K562 (cell line): Measurements from ENCODE around the gene VPS16. TPM values are rescaled to one million over a fixed set of nuclear protein-coding genes. Genes with fewer than 3 reads are reported as not detected.

ENCODE experiments used
- ATF7 ChIP-seq: fragments of 450-650 bp; IDR thresholded peaks from 2 replicates; pipeline ENCODE4 v1.7.1; 2014; ENCODE audit warnings: mild to moderate bottlenecking, moderate library complexity
- BRF1 ChIP-seq: IDR thresholded peaks from 3 replicates; pipeline ENCODE4 v1.6.1; 2011; ENCODE audit warnings: borderline replicate concordance, mild to moderate bottlenecking; ENCODE audit not compliant: insufficient read length; ENCODE audit errors: extremely low read depth
- FOS ChIP-seq: IDR thresholded peaks from 3 replicates; pipeline ENCODE4 v1.6.1; 2011; ENCODE audit not compliant: insufficient read length; ENCODE audit errors: extremely low read depth
- GATAD2A ChIP-seq: fragments of 450-650 bp; IDR thresholded peaks from 2 replicates; pipeline ENCODE4 v1.6.1; 2017
- HIVEP1 ChIP-seq: fragments of 250-450 bp; sonication (Bioruptor Pico); IDR thresholded peaks from 2 replicates; pipeline ENCODE4 v1.4.0; 2020; ENCODE audit warnings: mild to moderate bottlenecking
- HNRNPLL ChIP-seq: fragments of 200-400 bp; formaldehyde crosslinking; IDR thresholded peaks from 2 replicates; pipeline ENCODE4 v1.6.1; 2017; ENCODE audit warnings: low read length, low read depth, mild to moderate bottlenecking; ENCODE audit not compliant: poor library complexity, severe bottlenecking
- HNRNPUL1 ChIP-seq: fragments of 200-400 bp; formaldehyde crosslinking; IDR thresholded peaks from 2 replicates; pipeline ENCODE4 v1.6.1; 2017; ENCODE audit warnings: low read length
- KLF1 ChIP-seq: fragments of 450-650 bp; IDR thresholded peaks from 2 replicates; pipeline ENCODE4 v1.6.1; 2016; ENCODE audit warnings: missing genetic modification characterization, missing compliant biosample characterization
- NUFIP1 ChIP-seq: fragments of 450-650 bp; IDR thresholded peaks from 2 replicates; pipeline ENCODE4 v1.6.1; 2018; ENCODE audit not compliant: partially characterized antibody
- OTX1 ChIP-seq: fragments of 450-650 bp; formaldehyde crosslinking; IDR thresholded peaks from 2 replicates; pipeline ENCODE4 v1.4.0; 2022; ENCODE audit warnings: mild to moderate bottlenecking
- SETDB1 ChIP-seq: IDR thresholded peaks from one replicate; pipeline ENCODE4 v1.6.1; 2012; ENCODE audit warnings: low read length, control low read depth, inconsistent platforms
- SMC3 ChIP-seq: conservative IDR thresholded peaks from 2 replicates; pipeline ENCODE4 v1.6.1; 2011; ENCODE audit warnings: low read depth, low read length, improper control_type of control experiment; ENCODE audit not compliant: insufficient read depth
- TBP ChIP-seq: optimal IDR thresholded peaks from 2 replicates; pipeline ENCODE3; 2011; ENCODE audit warnings: low read depth, low read length, improper control_type of control experiment
- ZNF263 ChIP-seq: sonication (generic); formaldehyde crosslinking; IDR thresholded peaks from 2 replicates; pipeline ENCODE4 v1.8.0; 2022; ENCODE audit warnings: mild to moderate bottlenecking, missing genetic modification reagents, borderline replicate concordance
- ZNF311 ChIP-seq: fragments of 250-450 bp; sonication (Bioruptor Pico); IDR thresholded peaks from 2 replicates; pipeline ENCODE4 v1.4.0; 2020; ENCODE audit warnings: mild to moderate bottlenecking, moderate library complexity
- ZNF324 ChIP-seq: fragments of 250-450 bp; sonication (Bioruptor Pico); IDR thresholded peaks from 2 replicates; pipeline ENCODE4 v1.4.0; 2020; ENCODE audit warnings: mild to moderate bottlenecking
- ZNF347 ChIP-seq: fragments of 450-650 bp; formaldehyde crosslinking; IDR thresholded peaks from 2 replicates; pipeline ENCODE4 v1.4.0; 2020; ENCODE audit warnings: low read depth, mild to moderate bottlenecking, moderate library complexity
- ZNF764 ChIP-seq: fragments of 250-450 bp; sonication (Bioruptor Pico); IDR thresholded peaks from 2 replicates; pipeline ENCODE4 v1.4.0; 2020; ENCODE audit warnings: low read depth, mild to moderate bottlenecking, moderate library complexity
- ZSCAN29 ChIP-seq: fragments of 450-650 bp; IDR thresholded peaks from 2 replicates; pipeline ENCODE4 v1.6.1; 2017
- polyA plus RNA-seq, 8 experiments: library from polyadenylated mRNA; depleted of rRNA in 4 of 8; stranded (reverse) in 5 of 8; unstranded in 3 of 8; fragments of >200 nt; fragmentation: Nextera tagmentation in 2 of 8; fragmentation: Illumina TruSeq in 1 of 8; extraction: Ambion mirVana in 2 of 8; extraction: Trizol in 1 of 8; gene quantifications; 2 replicates each; pipeline versions ENCODE4 v1.2.1 to v1.2.3, GENCODE V29; 2011 to 2014; ENCODE audit warnings: inconsistent platforms in 1 of 8, missing spikeins in 1 of 8
- total RNA-seq, 7 experiments: library from RNA; depleted of rRNA in 6 of 7; stranded (reverse); fragments of >200 nt in 6 of 7; fragmentation: Illumina TruSeq in 2 of 7; extraction: Trizol in 2 of 7; gene quantifications; 2 replicates each; pipeline versions ENCODE4 v1.2.1 to v1.2.3, GENCODE V29; 2011 to 2021; ENCODE audit warnings: low replicate concordance in 1 of 7
- TF ChIP-seq, protein P1 (sequence below): fragments of 450-650 bp; IDR thresholded peaks from one replicate; pipeline ENCODE4 v1.6.1; 2018; ENCODE audit warnings: mild to moderate bottlenecking, moderate library complexity; ENCODE audit not compliant: partially characterized antibody
- TF ChIP-seq, protein P2 (sequence below), 2 experiments: fragments of 450-650 bp; formaldehyde crosslinking in 1 of 2; IDR thresholded peaks; 2 replicates each; pipeline versions ENCODE4 v1.4.0 to v1.6.1; 2014 to 2020; ENCODE audit warnings: mild to moderate bottlenecking in 2 of 2, borderline replicate concordance in 1 of 2, low read depth in 1 of 2

Gene VPS16
- total and polyA plus RNA-seq, 9 of the 15 experiments (the other 6 are each of a cell fraction or from before 2014, with no cell fraction given): 6.8 to 24.7 (median 14.0) TPM

- TF ChIP-seq ZNF347 (CRISPR knock-in tag): no peak
- TF ChIP-seq, protein P1, sequence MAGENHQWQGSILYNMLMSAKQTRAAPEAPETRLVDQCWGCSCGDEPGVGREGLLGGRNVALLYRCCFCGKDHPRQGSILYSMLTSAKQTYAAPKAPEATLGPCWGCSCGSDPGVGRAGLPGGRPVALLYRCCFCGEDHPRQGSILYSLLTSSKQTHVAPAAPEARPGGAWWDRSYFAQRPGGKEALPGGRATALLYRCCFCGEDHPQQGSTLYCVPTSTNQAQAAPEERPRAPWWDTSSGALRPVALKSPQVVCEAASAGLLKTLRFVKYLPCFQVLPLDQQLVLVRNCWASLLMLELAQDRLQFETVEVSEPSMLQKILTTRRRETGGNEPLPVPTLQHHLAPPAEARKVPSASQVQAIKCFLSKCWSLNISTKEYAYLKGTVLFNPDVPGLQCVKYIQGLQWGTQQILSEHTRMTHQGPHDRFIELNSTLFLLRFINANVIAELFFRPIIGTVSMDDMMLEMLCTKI: no peak
- TF ChIP-seq HNRNPUL1: no peak
- no peak for TF ChIP-seq ZNF311 (CRISPR knock-in tag)
- no peak for TF ChIP-seq GATAD2A
- TF ChIP-seq SMC3: peak; percentile 40; the same call in 1 of the 2 replicates
- no peak for TF ChIP-seq ZNF324 (CRISPR knock-in tag)
- TF ChIP-seq ATF7: no peak
- TF ChIP-seq HIVEP1 (CRISPR knock-in tag): no peak
- TF ChIP-seq NUFIP1: no peak
- TF ChIP-seq SETDB1: no peak
- TF ChIP-seq BRF1: no peak
- no peak for TF ChIP-seq FOS
- TF ChIP-seq KLF1 (tag): no peak
- no peak for TF ChIP-seq HNRNPLL
- no peak for TF ChIP-seq TBP
- no peak for TF ChIP-seq ZSCAN29
- TF ChIP-seq ZNF263 (CRISPR knock-in tag): peak; percentile 67
- no peak for TF ChIP-seq ZNF764 (CRISPR knock-in tag)
- TF ChIP-seq, protein P2, sequence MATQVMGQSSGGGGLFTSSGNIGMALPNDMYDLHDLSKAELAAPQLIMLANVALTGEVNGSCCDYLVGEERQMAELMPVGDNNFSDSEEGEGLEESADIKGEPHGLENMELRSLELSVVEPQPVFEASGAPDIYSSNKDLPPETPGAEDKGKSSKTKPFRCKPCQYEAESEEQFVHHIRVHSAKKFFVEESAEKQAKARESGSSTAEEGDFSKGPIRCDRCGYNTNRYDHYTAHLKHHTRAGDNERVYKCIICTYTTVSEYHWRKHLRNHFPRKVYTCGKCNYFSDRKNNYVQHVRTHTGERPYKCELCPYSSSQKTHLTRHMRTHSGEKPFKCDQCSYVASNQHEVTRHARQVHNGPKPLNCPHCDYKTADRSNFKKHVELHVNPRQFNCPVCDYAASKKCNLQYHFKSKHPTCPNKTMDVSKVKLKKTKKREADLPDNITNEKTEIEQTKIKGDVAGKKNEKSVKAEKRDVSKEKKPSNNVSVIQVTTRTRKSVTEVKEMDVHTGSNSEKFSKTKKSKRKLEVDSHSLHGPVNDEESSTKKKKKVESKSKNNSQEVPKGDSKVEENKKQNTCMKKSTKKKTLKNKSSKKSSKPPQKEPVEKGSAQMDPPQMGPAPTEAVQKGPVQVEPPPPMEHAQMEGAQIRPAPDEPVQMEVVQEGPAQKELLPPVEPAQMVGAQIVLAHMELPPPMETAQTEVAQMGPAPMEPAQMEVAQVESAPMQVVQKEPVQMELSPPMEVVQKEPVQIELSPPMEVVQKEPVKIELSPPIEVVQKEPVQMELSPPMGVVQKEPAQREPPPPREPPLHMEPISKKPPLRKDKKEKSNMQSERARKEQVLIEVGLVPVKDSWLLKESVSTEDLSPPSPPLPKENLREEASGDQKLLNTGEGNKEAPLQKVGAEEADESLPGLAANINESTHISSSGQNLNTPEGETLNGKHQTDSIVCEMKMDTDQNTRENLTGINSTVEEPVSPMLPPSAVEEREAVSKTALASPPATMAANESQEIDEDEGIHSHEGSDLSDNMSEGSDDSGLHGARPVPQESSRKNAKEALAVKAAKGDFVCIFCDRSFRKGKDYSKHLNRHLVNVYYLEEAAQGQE (IDR thresholded peaks at IDR 0.05; ENCODE audit: borderline replicate concordance): peak; percentile 61; the same call in 1 of the 2 replicates
- TF ChIP-seq, protein P2 (CRISPR knock-in tag; IDR thresholded peaks at IDR 0.05; ENCODE audit: low read depth): no peak
- no peak for TF ChIP-seq OTX1 (CRISPR knock-in tag)
Observed at GRCh38 chr20:2816583-2817340, 23.8 kb upstream of the VPS16 start (continued).
